VCaP (cell line): ENCODE data around the gene SFXN1.

Source experiments
- H3K27ac ChIP-seq: fragments of 450-650 bp; 2 replicates; pipeline ENCODE4 v1.5.1; 2017
- CTCF ChIP-seq: fragments of 450-650 bp; conservative IDR thresholded peaks from 2 replicates; pipeline ENCODE4 v1.5.1; 2017; ENCODE audit warnings: mild to moderate bottlenecking, moderate library complexity

Gene SFXN1

DNA sequence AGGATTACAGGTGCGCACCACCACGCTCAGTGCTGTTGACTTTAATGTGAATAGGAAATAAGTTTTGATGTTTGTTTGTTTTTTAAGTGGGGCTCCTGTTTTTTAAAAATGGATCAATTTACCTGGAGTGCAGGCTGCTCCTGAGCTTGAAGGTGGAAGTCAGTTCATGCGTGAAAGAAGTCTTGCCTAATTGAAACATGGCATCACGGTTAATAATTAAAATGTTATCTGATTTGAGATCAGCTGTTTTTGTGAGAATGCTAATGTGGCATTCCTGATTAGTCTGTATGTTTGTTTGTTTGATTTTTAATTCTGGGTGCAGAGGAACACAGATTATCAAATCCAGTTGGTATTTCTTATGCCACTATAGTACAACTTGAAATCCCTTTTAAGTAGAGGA lies 6.5 kb downstream of the SFXN1 start:
- no peak for TF ChIP-seq CTCF
- no peak overlapping the region for H3K27ac ChIP-seq

DNA sequence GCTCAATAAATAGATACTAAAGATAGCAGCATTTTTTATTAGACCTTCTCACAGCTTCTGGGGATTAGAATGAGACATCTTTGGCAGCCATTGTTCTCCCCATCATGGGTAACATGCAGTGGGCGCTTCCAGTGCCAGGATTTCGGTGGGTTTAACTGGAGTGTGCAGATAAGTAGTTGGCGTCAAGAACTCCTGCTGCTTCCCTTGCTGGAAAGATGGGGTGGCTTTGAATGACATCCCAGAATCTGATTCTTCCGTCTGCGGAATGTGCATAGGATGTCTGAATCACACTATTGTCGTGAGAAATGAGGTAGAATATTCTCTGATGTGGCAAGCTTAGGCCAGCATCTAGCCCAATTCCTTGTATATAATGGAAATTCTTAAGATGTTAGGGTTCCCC lies 7.3 kb downstream of the SFXN1 start:
- no peak overlapping the region for H3K27ac ChIP-seq
- TF ChIP-seq CTCF, result no peak

GRCh38 chr5:175487514-175488222 lies 9.3 kb downstream of the SFXN1 start:
- no peak for TF ChIP-seq CTCF
- H3K27ac ChIP-seq, result no peak overlapping the region

DNA sequence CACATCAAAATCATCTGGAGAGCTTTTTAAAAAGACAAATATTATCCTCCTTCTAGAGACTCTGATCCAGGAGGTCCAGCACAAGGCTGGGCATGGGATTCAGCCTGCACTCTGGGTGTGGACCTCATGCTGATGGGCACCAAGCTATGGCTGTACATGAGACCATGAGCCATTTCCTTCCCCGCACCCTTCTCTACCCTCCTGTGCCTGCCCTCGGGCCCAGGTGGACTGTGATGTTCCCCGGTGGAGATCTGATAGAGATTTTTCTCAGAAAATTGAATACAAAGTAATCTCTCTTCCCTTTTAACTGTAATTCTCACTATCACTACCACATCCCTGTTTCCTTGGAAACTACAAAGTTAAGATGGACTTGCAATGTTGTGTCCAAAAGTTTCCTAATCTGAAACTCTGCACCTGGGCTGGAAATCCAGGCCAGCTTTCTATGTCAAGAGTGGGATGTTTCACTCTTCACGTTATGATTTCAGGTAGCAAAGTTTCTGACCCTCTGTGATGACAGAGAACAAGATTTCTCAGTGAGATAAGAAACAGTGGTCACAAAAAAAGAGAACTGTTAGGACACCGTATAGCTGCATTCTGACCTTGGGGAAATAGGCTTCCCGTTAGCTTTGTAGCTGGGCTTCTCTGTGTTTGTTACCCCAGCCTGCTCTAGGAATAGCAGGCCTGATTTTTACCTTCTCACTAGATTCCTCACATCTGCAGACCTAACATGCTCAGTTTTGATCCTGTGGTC lies 11.5 kb downstream of the SFXN1 start:
- TF ChIP-seq CTCF, result no peak

DNA sequence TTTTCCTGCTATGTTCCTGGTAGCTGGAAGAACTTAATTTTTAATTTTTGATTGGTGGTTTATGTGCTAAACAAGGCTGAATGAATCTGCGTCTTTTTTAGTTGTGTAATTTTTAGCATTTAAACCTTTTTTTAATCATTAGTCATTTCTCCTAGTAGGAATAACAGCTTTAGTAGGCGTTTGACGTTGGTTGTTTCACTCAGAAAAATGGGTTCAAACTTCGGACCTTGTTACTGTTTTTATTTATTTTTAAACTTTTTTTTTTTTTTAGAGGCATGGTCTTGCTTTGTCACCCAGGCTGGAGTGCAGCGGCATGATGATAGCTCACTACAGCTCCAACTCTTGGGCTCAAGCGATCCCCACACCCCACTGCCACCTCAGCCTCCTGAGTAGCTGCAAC lies 12.9 kb downstream of the SFXN1 start:
- no peak for TF ChIP-seq CTCF
- no peak overlapping the region for H3K27ac ChIP-seq

More for the DNA sequence above, 11.5 kb downstream of the SFXN1 start:
- no peak overlapping the region for H3K27ac ChIP-seq

DNA sequence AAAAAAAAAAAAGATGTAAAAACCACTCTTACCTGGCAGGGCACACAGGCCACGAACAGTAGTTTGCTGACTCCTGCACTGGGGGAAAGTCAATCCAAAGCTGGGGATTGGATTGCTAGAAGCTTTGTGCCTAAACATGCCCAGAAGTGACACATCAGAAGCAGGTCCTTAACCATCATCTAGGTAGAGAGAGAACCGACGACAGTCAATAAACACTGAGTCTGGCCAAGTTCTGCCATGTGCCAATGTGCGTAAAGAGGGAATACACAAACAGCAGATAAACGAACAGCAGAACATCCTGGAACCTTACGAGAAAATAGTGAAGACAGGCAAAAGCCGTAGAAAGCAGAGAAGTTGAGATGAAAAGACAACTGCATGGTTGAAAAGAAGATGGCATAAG lies 14.9 kb downstream of the SFXN1 start:
- TF ChIP-seq CTCF, result no peak
- H3K27ac ChIP-seq, result peak overlapping the region; percentile 58

DNA sequence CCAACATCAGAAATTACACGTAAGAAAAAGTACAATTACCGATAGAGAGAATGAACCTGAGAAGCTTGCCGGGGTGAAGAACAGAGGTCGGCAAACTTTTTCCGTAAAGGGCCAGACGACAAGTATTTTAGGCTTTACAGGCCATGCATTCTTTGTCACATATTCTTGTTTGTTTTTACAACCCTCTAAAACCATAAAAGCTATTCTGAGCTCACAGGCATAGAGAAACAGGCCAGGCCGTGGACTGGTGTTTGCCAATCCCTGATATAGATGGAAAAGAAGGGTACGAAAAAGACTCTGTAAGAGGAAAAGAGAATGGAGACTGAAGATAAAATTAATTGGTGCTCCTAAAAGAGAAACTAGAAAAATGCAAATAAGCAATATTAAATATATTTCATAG lies 15.4 kb downstream of the SFXN1 start:
- H3K27ac ChIP-seq, result peak overlapping the region; percentile 58
- no peak for TF ChIP-seq CTCF
